Vagina (tissue), 2 donors: ENCODE data around the gene SCLT1. TPM values are rescaled to one million over a fixed set of nuclear protein-coding genes. Genes with fewer than 3 reads are reported as not detected.

ENCODE experiments used
- DNase-seq, 2 donors: peaks; one replicate each; pipeline ENCODE4 v3.0.0-alpha.2; 2017; ENCODE audit errors: extremely low spot score in 2 of 2
- H3K27ac ChIP-seq: fragments of 200-600 bp; sonication (generic); one replicate; pipeline ENCODE4 v1.5.1; 2019
- H3K27me3 ChIP-seq: fragments of 200-600 bp; sonication (generic); one replicate; pipeline ENCODE4 v1.5.1; 2019
- H3K36me3 ChIP-seq, 2 donors: fragments of 200-600 bp; sonication (generic); one replicate each; pipeline ENCODE4 v1.5.1; 2017 to 2019
- H3K4me1 ChIP-seq: fragments of 200-600 bp; sonication (generic); one replicate; pipeline ENCODE4 v1.5.1; 2019
- H3K4me3 ChIP-seq, 2 donors: fragments of 200-600 bp; sonication (generic); 1 replicate in 1 of 2; 2 replicates in 1 of 2; pipeline ENCODE4 v1.5.1; 2016 to 2019
- H3K9me3 ChIP-seq: fragments of 200-600 bp; sonication (generic); one replicate; pipeline ENCODE4 v1.5.1; 2019
- CTCF ChIP-seq, 3 experiments: fragments of 450-650 bp in 2 of 3; fragments of 200-600 bp in 1 of 3; sonication (generic) in 1 of 3; IDR thresholded peaks; one replicate each; pipeline ENCODE4 v1.5.1; 2017 to 2019; ENCODE audit warnings: antibody characterized with exemption in 3 of 3, mild to moderate bottlenecking in 2 of 3, moderate library complexity in 2 of 3
- POLR2A ChIP-seq, 2 donors: fragments of 450-650 bp; IDR thresholded peaks; one replicate each; pipeline ENCODE4 v1.6.1; 2017; ENCODE audit warnings: antibody characterized with exemption in 2 of 2, mild to moderate bottlenecking in 2 of 2, moderate library complexity in 2 of 2
- POLR2AphosphoS5 ChIP-seq, 2 donors: sonication (generic); formaldehyde crosslinking; IDR thresholded peaks; one replicate each; pipeline ENCODE4 v1.9.0; 2017; ENCODE audit warnings: antibody characterized with exemption in 2 of 2, mild to moderate bottlenecking in 2 of 2, low read depth in 1 of 2; ENCODE audit not compliant: insufficient read depth in 1 of 2
- intact Hi-C: fragments of 100-400 bp; cut with DNase I; formaldehyde crosslinking; loops from one replicate; pipeline ENCODE4 v1.15.1; 2023
- total RNA-seq: library from RNA; depleted of rRNA; stranded (reverse); fragments of >200 nt; gene quantifications from one replicate; pipeline ENCODE4 v1.2.3, GENCODE V29; 2016

The SCLT1 gene
- total RNA-seq, 1 donor from 2014 or later, result 18.9 TPM

DNA sequence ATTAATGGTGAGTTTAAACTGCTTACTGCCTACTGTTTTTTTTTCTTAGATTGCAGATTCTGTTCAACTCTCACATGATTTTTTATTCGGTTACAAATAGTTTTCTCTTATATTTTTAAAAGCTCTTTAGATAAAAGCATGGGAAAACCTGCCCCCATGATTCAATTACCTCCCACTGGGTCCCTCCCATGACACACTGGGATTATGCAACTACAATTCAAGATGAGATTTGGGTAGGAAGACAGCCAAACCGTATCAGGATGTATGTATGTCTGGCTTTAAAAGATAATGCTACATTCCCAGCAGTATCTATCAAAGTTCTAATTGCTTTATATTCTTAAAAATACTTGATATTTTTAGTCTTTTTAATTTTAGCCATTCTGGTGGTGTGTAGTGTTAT, 152.4 kb downstream of the SCLT1 start:
- no peak overlapping the region for H3K4me3 ChIP-seq
- H3K4me1 ChIP-seq, result no peaks in the 10 kb centered on the region
- TF ChIP-seq POLR2A (IDR thresholded peaks at IDR 0.05) (no peak), POLR2AphosphoS5 (IDR thresholded peaks at IDR 0.05; ENCODE audit: insufficient read depth in 1 of 2, low read depth in 1 of 2) (no peak), CTCF (IDR thresholded peaks at IDR 0.05) (no peak)
- DNase-seq, result no peak
- intact Hi-C loops, result no loop called here
- no peaks in the 10 kb centered on the region for H3K36me3 ChIP-seq
- no peak overlapping the region for H3K27ac ChIP-seq
- H3K9me3 ChIP-seq, result no peaks in the 10 kb centered on the region
- H3K27me3 ChIP-seq, result no peaks in the 10 kb centered on the region

DNA sequence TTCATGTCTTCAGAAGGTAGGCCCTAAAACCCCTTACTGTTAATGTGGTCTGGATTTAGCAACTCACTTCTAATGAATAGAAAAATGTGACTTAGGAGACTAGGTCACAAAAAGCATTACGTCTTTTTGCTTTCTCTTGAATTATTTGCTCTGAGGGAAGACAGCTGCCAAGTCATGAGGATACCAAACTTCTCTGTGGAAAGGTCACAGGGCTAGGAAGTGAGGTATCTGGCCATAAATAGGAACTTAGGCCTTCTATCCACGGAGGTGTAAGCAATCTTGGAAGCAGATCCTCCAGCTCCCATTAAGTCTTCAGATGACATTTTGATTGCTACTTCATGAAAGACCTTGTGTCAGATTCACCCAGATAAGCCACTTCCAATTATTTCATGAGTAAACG, 163.3 kb downstream of the SCLT1 start:
- Histone ChIP-seq H3K4me3 (no peak overlapping the region), H3K4me1 (no peaks in the 10 kb centered on the region), H3K27ac (no peak overlapping the region), H3K9me3 (no peaks in the 10 kb centered on the region), H3K27me3 (no peaks in the 10 kb centered on the region), H3K36me3 (no peaks in the 10 kb centered on the region)
- TF ChIP-seq CTCF (IDR thresholded peaks at IDR 0.05) (no peak), POLR2A (IDR thresholded peaks at IDR 0.05) (no peak), POLR2AphosphoS5 (IDR thresholded peaks at IDR 0.05; ENCODE audit: insufficient read depth in 1 of 2, low read depth in 1 of 2) (no peak)
- intact Hi-C loops, result no loop called here
- DNase-seq, result no peak

GRCh38 chr4:128924951-128925350, 168.4 kb downstream of the SCLT1 start:
- Histone ChIP-seq H3K36me3 (no peaks in the 10 kb centered on the region), H3K27ac (no peak overlapping the region), H3K4me1 (no peaks in the 10 kb centered on the region), H3K9me3 (no peaks in the 10 kb centered on the region), H3K4me3 (no peak overlapping the region), H3K27me3 (no peaks in the 10 kb centered on the region)
- TF ChIP-seq CTCF (IDR thresholded peaks at IDR 0.05) (no peak), POLR2A (IDR thresholded peaks at IDR 0.05) (no peak), POLR2AphosphoS5 (IDR thresholded peaks at IDR 0.05; ENCODE audit: insufficient read depth in 1 of 2, low read depth in 1 of 2) (no peak)
- intact Hi-C loops, result no loop called here
- DNase-seq, result no peak

- no peak overlapping the region for H3K4me3 ChIP-seq
- TF ChIP-seq CTCF (IDR thresholded peaks at IDR 0.05), result no peak
- intact Hi-C loops, result no loop called here
- no peak overlapping the region for H3K27ac ChIP-seq
- no peaks in the 10 kb centered on the region for H3K4me1 ChIP-seq
- H3K27me3 ChIP-seq, result no peaks in the 10 kb centered on the region
- no peak for DNase-seq
- no peaks in the 10 kb centered on the region for H3K9me3 ChIP-seq
- no peaks in the 10 kb centered on the region for H3K36me3 ChIP-seq
Measured at GRCh38 chr4:128921954-128922353, 171.4 kb downstream of the SCLT1 start.

DNA sequence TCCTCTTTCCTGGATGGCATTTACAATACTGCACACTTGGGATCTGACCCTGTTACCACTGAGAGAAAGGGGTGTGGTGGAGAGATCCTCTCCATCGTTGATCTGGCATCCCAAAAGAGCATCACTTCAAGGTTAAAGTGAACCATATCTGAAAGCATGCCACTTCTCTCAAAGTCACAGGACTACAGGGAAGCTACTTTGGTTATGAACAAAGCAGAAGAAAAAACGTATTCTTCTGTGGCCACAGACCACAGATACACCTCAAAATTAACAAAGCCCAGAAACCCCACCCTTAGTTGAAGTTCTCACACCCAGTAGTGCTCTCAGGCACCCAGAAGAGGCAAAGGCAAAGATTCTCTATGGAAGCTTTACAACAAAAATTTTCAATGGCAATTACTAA, 175.6 kb downstream of the SCLT1 start:
- Histone ChIP-seq H3K4me1 (no peaks in the 10 kb centered on the region), H3K27ac (no peak overlapping the region), H3K27me3 (no peaks in the 10 kb centered on the region), H3K4me3 (no peak overlapping the region), H3K9me3 (no peaks in the 10 kb centered on the region), H3K36me3 (no peaks in the 10 kb centered on the region)
- TF ChIP-seq CTCF (IDR thresholded peaks at IDR 0.05) (no peak), POLR2A (IDR thresholded peaks at IDR 0.05) (no peak), POLR2AphosphoS5 (IDR thresholded peaks at IDR 0.05; ENCODE audit: insufficient read depth in 1 of 2, low read depth in 1 of 2) (no peak)
- intact Hi-C loops, result no loop called here
- DNase-seq, result no peak
